NAMALWA (cell line): ENCODE measurements around the gene SPTLC3.
"Not testable (repeated sequence)": the region's sequence is repeated elsewhere in the genome, so short reads cannot be mapped to it uniquely, and the experiment has no call there.

Experiments
- DNase-seq: peaks from one replicate; pipeline ENCODE4 v3.0.0-alpha.2; 2015; ENCODE audit warnings: low spot score

Gene SPTLC3

DNA sequence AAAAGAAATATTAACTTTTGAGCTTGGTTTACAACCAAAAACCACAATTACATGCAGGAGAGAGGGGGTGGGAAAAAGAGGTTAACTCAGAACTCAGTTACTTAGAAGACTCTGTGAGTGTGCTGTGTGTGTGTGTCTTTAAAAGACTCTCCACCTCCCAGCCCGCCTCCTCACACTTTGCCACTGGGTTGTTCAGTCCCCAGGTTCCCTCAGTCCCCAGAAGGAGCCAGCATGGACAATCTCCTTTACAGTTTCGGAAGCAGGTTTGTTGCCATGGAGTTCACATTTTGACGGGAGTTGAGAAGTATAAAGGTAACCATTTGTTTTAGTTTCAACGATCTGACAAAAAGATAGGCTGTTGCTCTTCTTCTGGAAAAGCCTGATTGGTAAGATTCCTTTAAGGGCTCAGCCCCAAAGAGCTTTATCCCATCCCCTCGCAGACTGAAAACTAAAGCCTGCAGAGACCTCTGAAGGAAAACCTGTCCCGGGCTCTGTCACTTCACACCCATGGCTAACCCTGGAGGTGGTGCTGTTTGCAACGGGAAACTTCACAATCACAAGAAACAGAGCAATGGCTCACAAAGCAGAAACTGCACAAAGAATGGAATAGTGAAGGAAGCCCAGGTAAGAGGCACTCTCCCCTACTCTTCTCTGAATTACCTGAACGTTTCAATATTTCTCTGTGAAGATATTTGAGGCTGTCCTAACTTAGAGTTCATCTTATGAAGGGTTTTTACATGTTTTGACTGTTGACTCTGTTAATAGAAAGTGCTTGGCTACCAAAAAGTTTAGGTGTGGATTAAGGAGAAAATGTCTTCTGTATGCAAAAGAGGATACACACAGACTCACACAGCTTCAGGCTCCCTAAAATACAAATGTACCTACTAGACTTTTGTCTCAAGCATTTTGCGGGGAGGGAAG lies at the start of gene SPTLC3:
SPTLC3 (plus strand) TSS at position 212 of the 921 bp plus-strand sequence; CDS start at position 508, 296 bp downstream.
- DNase-seq = peak; percentile 1

GRCh38 chr20:12961725-12962124 lies 47.0 kb upstream of the SPTLC3 start:
- no peak for DNase-seq

DNA sequence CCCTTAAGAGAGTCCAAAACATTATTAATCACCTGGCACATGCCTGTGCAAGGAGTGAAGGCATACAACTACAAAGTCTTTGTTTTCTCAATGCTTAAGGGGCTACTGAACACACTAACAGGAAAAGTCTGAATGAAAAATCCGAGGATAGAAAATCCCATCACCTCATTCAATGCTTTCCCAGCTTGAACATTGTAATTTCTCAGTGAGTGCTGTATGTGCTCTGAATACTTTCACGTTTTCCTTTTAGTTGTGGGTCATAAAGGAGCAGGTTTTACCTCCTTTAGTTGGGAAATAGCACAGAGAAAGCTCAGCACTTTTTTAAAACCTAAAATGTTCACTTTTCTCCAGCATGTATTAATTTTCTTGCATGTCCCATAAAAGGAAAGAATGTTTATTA lies 45.9 kb upstream of the SPTLC3 start:
- no peak for DNase-seq

GRCh38 chr20:12963416-12963815 lies 45.4 kb upstream of the SPTLC3 start:
- no peak for DNase-seq

GRCh38 chr20:12965212-12965869 lies 43.4 kb upstream of the SPTLC3 start:
- no peak for DNase-seq

DNA sequence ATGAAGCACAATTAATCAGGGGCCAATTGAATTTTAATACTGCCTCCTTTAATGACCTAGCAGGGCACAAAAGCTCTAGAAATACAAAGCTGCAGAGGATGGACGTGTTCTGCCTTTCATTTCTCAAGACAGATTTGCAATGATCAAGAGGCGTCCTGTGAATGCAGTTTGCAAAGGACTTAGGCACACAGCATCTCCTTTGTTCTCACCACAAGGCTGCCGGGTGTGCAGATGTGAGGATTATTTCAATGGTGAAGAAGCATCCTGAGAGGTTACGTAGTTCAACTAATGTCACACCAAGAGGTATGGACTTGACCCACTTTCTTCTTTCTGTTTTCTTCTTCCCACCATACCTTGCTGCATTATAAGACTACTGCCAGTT lies 42.9 kb upstream of the SPTLC3 start:
- DNase-seq = no peak

DNA sequence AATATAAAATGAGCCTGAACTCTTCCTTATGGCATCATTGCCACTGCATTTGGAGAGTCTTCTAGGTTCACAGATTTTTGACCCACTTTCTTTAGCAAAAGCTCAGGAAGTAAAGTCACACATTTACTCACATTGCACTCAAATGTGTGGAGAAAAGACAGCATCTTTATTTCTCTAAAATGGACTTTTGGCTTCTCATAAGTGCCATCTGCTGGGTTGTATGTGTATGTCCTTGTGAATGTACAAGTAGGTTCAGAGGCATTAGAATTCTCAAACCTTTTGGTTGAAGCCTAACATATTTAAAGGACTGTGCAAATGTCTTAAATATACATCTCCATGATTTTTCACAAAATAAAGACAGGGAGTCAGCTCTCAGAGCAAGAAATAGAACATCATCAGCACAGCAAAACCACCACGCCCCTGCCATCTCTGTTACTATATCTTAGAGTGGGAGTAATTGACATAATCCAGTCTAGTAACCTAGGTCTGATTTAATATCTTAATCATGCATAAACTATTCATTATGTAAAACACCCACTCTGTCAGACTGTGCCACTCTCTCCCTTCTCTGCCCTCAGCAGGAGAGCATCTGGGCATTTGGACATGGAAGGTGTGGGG lies 42.2 kb upstream of the SPTLC3 start:
- peak; percentile 11 for DNase-seq

- no peak for DNase-seq
Measured at GRCh38 chr20:12967932-12968331, 40.8 kb upstream of the SPTLC3 start.

DNA sequence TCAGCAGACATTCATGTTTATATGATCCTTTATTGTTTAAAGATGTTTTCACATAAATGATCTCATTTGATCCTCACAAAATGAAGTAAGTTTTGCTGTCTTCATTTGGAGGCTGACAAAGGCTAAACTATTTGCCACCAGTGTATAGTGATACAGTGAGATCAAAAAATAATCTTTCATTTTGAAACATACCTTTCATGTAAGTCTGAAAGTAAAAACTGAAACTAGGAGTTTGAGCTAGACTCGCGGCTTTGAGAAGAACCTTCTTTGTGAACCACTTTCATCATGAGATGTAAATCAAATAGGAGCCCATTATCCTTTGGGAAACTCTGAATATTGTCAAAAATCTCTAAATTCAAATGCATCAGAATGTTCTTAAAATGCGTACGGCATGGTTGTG lies 40.3 kb upstream of the SPTLC3 start:
- DNase-seq = no peak

DNA sequence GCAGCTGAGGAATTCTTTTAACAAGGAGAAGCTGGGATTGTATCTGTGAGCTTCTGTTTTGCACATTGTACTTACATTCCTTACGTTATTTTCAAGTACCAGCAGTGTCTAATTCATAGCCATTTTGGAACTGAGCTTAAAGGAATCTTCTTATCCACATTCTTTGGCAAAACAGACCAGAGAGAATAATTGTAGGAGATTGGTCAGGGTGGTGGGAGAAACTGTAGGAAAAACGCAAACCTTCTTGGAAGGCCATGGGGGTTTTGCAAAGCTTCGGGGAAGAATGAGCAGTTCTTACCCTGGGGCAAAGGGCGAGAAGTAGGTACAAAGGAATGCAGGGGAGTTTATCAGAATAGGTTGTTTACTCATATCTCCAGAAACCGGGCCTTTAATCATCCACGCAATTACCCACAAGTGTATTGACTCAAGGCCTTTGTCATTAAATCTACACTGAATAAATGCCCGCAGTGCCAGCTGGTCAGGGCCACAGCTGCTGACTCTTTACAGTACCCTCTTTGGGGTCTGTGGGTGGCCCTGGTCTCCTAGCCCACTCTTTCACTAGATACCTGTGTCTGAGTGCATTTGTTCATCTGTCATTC lies 39.6 kb upstream of the SPTLC3 start:
- DNase-seq = no peak

DNA sequence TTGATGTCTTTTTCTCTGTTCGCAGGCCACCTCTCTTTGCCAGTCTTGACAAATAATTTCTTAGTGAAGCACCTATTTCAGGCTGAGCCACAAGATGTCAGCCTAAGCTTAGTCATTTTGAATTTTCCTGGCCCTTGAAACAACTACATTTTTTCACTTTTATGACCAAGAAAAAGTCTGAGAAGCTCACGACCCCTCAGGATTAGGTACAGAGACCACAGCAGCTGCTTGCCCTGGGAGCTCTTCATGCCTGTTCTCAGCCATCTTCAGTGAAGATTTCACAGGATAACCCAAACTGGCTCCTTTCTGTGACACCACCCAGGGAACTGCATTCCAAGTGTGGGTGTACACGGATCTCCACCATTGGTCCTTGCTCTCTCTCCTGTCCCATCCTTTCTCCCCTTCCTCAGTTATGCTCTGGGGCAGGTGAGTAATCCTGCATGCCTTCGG lies 38.4 kb upstream of the SPTLC3 start:
- peak; percentile 45 for DNase-seq

DNA sequence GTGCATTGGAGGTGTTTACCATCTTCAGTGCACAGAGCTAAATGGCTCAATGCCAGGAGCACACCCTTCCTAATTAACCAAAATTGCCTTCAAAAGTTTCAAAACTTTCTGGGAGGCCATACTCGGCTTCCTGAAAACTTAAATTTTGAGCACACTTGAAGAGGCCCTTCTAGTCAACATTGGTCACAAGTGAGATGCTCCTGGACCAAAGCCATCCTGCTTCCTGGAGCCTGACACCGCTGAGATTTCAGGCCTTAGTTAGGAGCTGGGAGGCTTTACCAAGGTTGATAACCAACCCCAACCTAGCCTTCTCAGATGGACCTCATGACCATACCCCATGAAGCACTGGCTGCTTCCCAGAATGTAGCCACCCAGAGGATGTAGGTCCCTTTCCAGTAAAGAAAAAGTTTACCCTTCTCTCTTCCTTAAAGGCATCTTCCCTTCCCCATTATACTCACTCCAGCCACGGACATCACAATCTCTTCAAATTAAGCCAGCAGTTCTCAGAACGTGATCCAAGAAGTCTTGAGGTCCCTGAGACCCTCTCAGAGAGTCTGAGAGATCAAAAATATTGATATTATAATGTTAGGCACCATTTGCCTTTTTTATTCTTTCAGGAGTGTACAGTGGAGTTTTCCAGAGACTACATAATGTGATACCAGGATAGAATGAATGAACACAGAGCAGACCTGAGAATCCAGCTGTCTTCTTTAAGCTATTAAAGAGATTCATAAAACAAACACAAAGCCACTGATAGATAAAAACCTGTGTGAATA lies 32.8 kb upstream of the SPTLC3 start:
- DNase-seq = no peak

DNA sequence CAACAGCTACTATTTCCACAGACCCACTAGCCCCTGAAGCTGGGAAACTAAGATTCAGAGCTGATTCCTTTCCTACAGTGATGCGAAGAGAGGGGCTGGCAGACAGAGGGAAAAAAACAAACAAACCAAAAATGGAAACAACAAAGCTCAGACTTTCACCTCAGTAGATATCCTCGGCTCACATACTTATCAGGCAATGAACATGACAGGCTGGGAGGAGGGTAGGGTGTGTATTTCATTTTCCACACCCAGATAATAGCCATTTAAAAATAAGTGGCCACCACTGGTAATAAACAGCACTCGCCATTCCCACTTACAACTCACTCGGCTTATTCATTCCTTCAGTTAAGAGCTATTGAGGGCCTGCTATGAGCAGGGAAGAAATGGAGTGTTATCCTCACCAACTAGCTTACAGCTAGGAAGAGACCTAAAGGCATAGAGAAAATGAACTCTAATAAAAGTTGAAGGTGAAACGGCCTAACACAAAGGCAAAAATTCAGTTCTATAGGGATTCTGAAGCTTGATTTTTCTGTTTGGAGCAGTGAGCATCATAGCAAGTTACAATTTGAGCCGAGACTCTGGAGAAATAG lies 32.0 kb upstream of the SPTLC3 start:
- no peak for DNase-seq

- DNase-seq = no peak
Measured at GRCh38 chr20:12977328-12978125, 31.2 kb upstream of the SPTLC3 start.

DNA sequence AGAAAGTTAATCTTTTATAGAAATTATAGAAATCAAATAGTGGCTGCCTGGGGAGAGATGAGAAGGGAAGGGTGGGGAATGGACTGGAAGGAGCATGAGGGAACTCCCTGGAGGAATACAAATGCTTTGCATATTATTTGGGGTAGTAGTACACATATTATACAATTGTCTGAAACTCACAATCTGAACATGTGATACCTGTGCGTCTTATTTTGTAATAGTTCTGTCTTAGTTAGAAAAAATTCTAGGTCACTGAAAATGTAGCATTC lies 30.7 kb upstream of the SPTLC3 start:
- no peak for DNase-seq

DNA sequence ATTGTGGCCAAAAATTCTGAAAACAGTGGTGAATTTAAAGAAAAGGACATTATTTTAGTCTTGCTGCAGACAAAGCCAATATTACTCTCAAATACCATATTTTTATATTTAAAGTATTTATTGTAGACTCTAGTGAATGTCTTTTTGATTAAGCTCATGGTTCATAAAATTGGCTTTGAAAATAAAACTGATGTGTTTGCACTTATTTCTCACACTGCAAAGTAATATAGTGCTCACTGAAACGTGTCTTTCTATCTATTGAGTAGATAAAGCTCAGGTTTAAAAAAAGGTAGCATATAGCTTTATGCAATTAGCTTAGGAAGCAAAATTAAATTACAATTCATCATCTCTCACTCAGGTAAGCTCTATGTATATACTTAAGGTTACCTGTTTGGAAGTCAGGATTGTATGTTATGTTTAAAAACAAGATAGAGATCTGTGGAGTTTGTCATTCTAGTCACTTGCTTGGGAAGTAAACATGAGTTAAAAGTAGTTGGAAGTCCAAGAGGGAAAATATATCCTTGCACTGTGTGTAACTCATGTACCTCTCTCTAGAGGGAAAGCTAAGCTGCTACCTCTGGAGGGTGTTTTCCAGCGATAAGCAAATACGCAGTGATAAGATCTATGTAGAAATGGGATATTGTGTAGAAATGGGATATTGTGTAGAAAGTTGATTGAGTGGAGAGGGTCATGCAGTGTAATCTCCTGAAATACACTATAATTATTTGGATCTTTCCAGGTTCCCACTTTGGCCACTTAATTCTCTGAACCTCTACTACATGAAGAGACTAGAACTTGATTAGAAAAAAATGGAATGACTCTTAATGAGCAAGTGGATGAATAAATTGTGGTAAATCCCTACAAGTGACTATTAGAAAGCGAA lies 29.9 kb upstream of the SPTLC3 start:
- no peak for DNase-seq

DNA sequence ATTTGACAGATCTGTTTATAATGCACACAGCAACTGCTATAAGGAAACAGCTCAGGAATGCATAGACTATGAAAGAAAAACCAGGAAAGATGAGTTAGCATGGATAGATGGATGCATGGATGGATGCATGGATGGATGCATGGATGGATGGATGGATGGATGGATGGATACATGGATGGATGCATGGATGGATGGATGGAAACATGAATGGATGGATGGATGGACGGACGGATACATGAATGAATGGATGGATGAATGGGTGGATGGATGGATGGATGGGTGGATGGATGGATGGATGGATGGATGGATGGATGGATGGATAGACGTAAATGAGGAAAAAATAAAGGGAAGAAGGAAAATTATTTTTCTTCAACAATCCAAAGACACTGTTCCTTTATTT lies 29.1 kb upstream of the SPTLC3 start:
- DNase-seq = not testable (repeated sequence)

- no peak for DNase-seq
Measured at GRCh38 chr20:12982098-12982497, 26.7 kb upstream of the SPTLC3 start.

DNA sequence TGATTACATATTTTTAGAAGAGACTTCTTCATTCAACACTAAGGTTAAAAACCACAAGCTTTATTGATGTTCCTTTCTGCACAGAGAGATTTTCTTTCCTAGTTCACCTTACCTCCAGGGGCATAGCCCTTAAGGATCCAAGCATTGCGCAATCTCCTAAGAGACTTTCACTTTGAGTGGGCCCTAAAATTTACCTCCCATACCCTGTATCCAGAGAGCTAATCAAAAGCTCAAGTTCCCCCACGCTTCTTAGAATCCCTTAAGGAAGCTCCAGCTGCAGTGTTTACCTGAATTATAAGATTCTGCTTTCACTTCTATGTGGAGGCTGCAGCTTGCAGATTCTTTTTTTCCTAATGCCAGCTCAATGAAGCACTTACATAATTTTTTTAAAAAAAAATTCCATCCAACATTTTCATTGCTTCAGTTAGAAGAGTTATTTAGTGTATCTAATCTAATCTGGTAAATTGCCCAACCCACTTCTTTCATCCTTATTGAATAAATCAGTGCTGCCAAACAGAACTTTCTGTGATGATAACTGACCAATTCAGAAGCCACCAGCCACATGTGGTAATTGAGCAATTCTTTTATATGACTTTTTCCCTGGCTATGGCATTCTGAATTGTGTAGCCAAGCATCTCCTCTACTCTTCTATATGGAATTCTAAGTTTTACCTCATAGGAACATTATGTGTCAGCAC lies 24.6 kb upstream of the SPTLC3 start:
- no peak for DNase-seq
